Renal cortical epithelial cell (primary cell): ENCODE results near the gene ALG1. TPM values are rescaled to one million over a fixed set of nuclear protein-coding genes. Genes with fewer than 3 reads are reported as not detected.
A peak's percentile ranks its signal among the peaks of the same experiment; 100 is the strongest.

ENCODE experiments used
- DNase-seq: peaks from one replicate; pipeline ENCODE4 v3.0.0-alpha.2; 2011; ENCODE audit warnings: low read depth
- total RNA-seq: library from RNA; depleted of rRNA; stranded (reverse); fragments of >200 nt; gene quantifications from 2 replicates; pipeline ENCODE4 v1.2.3, GENCODE V29; 2014

The ALG1 gene, protein sequence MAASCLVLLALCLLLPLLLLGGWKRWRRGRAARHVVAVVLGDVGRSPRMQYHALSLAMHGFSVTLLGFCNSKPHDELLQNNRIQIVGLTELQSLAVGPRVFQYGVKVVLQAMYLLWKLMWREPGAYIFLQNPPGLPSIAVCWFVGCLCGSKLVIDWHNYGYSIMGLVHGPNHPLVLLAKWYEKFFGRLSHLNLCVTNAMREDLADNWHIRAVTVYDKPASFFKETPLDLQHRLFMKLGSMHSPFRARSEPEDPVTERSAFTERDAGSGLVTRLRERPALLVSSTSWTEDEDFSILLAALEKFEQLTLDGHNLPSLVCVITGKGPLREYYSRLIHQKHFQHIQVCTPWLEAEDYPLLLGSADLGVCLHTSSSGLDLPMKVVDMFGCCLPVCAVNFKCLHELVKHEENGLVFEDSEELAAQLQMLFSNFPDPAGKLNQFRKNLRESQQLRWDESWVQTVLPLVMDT
- total RNA-seq: 20.8 and 27.8 TPM in 2 replicates

DNA sequence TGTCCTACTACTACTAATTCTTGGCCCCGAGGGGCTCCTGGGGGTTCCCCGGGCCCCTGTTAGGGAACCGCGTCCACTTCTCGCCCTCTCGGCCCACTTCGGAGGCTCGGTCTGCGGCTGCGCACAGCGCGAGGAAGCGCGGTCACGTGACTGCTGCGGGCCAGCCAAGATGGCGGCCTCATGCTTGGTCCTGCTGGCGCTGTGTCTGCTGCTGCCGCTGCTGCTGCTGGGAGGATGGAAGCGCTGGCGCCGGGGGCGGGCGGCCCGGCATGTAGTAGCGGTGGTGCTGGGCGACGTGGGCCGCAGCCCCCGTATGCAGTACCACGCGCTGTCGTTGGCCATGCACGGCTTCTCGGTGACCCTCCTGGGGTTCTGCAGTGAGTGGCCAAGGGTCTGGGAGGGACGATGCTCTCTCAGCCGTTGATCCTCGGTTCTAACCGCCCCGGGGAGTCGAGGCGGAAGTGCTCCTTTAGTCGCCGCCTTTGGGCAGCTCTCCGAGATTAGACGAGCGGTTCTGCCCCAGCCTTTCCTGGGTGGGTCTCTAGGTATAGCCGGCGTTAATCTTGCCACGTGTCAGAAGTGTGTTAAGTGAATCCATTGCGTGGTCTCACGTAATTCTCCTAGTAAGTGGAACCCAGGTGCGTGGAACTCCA, at the start of gene ALG1:
ALG1 (plus strand) TSS at position 163 of the 653 bp plus-strand sequence; CDS start at position 170, 7 bp downstream.
- DNase-seq: peak; percentile 69

DNA sequence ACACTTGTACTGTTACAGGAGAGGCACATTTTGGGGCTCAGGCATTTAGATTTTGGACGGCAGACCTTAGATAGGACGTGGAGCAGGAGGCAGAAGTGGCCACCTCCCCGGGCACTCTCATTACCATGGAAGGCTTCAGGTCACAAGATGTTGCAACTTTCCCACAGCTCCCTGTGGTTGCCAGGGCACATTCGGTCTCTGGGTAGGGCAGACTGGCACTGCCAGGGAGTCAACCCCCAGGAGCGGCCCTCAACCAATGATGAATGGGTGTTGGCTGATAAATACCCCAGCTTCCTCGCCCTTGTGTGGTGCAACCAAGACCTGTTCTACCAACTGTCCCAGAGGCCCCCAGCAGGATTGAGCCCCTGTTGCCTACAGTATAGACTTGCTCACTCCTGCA, 49.1 kb upstream of the ALG1 start:
- DNase-seq: no peak

DNA sequence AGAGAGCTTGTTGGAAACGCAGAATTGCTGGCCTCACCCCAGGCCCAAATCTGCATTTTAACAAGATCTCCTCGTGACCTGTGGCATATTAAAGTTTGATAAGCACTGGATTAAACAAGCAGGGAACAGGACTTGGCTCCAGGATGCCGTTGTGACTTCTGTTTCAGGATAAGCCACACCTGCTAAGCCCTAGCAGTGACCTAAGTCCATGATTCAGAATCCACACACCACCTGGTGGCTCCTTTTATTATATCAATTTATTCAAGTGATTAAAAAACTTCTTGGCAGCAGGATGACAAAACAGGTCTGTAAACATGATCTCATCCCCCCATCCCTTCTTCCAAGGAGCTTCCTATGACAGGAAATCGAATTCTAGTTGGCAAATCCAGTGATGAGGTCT, 47.0 kb upstream of the ALG1 start:
- DNase-seq: peak; percentile 58

DNA sequence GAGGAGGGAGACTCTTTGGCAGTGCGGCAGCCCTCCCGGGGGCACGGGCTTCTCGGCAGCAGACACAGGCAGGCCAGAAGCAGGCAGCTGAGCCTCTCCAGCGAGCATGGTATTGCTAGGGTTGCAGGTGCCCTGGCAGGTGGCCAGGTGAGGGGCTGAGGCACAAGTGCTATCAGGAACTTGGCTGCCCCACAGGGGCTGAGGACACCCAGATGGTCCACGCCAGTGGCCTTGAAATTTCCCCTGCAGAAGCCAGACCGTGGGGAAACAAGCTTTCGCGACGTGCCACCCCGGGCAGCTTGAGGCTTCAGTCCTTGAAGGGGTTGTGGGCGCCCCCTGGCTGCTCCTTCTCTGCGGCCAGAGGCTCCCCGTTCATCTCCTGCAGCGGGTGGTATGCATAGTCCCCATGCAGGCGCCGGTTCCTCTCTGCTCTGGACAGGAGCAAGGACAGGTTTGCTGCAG, 46.4 kb upstream of the ALG1 start:
- DNase-seq: no peak

DNA sequence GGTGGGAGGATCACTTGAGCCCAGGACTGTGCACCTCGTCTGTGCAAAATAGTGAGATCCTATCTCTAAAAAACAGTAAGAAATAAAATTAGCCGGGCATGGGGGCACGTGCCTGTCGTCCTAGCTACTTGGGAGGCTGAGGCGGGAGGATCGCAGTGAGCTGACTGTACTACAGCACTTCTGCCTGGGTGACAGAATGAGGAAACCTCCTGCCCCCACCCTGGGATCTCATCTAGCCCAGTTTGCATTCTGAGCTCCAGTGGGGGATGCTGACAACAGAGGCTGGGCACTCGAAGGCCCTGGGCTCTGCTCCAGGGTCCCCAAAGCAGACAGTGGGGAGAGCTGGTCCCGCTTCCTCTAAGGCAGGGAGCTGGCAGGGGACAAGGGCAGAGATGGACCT, 45.0 kb upstream of the ALG1 start:
- no peak for DNase-seq

DNA sequence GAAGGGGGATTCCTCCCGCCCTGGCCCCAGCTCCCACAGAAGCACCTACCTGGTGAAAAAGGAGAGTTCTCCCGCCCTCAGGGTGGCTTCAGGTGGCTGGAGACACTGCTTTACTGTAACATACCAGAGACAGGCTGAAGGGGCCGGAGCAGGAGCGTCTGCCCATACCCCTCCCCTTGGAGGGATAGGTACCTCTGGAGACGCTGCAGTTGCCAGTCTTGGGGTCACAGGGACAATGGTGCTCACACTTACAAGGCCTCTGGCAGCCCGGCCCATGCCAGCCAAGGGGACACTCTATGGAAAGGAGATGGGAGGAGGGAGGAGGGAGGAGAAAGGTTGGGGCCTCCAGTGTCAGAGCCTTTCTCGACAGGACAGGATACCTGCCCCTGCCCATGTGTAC, 44.6 kb upstream of the ALG1 start:
- DNase-seq: no peak

DNA sequence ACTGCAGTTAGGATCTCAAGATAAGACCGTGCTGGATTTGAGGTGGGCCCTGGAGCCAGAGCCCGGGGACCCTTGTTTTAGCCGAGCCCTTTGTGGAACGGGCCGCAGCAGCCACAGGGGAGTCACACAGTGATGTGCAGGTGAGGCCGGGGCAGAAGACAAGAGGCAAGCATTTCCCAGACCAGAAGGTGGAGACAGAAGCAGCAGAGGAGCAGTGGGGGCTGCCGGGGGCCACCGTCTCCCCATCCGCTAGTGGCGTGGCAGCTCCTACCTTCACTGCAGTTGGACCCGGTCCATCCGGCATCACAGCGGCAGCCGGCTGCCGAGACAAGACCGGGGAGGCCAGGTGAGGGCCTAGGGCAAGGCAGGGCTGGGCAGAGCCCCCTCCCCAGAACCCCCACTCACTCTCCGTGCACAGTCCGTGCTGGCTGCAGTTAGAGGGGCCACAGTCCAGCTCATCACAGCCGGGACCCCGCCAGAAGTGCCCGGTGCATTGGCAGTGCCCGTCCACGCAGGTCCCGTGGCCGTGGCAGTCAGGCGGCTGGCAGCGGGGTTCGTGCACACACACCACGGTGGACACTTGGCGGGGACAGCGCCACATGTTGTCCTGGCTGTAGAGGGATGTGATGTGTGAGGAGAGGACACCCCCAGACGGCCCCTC, 43.9 kb upstream of the ALG1 start:
- no peak for DNase-seq

DNA sequence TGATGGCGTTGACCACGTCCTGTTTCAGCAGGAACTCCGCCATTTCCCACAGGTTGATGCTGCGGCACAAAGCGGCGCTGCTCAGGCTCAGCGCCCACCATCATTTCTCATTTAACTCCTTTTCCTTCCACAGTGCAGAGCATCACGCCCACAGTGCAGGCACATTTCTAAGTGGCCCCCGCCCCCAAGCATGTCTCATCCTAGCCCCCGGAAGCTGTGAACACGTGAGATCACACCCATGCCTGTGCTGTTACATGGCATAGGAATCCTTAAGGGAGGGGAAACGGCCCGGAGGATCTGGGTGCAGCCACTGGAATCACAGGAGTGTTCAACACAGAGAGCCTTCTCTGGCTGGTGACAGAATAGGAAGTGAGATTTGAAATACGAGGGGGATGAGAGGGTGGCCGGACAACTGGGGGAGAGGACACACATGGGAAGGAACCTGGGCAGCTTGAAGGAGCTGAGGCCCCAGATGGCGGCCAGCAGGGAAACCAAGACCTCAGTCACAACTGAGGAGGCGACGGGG, 42.6 kb upstream of the ALG1 start:
- no peak for DNase-seq

DNA sequence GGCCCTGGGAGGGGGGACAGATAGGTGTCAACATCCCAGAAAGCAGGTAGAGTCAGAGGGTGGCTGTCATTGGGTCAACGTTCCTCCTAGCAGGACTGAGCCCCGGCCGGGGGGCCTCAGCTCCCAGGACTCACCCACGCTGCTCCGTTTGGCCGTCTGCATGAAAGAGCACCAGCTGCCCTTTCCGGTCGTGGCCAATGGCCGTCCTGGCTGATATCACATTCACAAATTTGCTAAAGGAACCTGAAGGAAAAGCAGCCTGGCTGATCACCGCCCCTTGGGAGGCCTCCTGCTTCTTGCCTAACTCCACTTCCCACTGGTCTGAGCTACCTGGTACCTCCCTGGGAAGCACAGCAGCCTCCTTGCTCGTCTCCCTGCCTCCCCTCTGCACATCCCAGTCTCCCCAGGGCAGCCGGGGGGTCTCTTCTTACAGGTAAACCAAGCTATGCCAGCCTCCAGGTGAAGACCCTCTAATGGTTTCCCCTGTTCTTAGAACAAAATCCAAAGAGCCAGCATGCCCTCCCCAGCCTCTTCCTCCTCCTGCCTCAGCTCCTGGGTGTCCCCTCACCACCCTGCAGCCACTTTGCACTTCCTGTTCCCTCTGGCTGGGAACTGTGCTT, 41.3 kb upstream of the ALG1 start:
- DNase-seq: no peak

DNA sequence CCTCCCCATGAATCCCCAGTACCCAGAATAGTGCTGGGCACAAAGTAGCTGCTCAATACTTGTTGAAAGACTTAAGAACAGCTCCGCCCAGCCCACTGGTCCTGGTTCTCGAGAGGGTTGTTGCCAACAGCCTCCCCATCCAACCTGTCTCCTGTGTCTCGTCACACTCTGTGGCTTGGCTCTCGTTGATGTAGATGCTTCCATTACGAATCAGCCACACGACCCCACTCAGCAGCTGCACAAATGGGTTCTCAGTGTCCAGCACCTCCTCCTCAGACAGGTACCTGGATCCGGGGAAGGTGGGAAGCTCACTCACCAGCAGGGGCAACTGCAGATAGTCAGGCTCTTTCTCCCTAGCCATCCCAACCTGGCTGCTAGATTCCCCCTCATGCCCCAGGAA, 40.0 kb upstream of the ALG1 start:
- DNase-seq: no peak

DNA sequence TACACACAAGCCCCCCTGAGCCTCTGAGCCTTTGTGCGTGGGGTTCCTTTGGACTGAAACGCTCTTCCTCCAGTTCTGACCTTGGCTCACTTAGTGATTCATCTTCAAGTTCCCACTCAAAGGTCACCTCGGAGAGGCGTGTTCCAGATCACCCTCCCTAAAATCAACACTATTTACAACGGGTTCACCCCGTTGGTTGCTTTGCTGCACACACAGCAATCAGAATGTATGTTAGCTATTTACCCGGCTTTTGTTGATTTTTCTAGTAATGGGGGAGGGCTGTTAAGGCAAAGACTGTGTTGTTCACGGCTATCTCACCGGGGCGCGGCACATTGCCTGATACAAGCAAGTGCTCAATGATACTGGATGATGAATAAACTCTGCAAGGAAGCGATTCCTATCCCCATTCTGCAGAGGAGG, 38.9 kb upstream of the ALG1 start:
- no peak for DNase-seq

DNA sequence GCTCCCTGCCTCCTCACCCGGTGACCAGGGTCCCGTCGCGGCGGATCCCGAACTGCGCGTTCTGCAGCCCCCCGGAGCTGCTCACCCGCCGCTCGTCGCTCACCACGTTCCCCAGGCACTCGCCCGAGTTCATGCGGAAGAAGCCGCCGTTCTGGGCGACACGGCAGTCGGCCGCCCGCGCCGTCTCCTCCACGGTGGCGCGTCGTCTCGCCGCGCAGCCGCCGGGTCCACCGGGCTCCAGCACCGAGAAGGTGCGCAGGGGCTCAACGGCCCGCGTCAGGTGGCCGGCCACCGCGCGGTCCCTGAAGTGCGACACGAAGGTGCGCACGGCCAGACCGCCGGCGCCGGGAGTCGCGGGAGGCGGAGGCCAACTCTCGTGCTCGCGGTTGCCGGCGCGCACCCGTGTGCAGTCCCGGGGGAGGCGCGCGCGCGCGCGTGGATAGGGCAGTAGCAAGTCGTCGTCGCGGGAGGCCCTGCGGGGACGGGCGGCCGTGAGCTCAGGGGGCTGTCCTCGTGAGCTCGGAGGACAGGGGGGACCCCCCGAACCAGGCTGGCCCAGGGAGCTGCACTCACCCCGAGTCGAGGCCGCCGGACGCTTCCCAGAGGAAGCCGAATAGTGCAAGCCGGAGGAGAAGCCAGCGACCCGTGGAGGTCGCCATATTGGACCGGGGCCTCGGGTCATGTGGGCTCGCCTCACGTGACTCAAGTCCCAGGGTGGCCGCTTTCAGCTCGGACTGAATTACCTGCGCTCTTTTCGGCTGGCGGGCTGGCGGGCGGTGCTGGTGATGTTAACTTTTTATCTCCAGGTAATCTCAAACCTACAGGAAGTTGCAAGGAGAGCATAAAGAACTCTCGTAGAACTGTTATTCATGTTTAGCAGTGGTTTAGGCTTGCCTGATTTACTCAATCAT, 38.1 kb upstream of the ALG1 start, which contains the start of gene NAGPA:
NAGPA (minus strand) TSS at position 680 of the 911 bp plus-strand sequence; CDS start at position 659, 21 bp downstream.
- DNase-seq: peak; percentile 51

DNA sequence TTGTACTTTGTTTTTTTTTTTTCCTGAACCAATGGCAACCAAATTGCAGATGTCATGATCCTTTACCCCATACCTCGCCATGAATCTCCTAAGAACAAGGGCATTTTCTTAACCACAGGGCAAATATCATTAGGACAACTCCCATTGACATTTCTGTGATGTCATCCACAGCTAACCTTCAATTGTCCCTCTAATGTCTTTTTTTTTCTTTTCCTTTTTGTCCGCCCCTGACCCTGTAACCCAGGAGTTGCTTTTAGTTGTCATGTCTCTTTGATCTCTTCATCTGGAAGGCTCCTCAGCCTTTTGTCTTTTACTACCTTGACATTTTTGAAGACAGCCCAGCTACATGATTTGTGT, 37.5 kb upstream of the ALG1 start:
- no peak for DNase-seq

DNA sequence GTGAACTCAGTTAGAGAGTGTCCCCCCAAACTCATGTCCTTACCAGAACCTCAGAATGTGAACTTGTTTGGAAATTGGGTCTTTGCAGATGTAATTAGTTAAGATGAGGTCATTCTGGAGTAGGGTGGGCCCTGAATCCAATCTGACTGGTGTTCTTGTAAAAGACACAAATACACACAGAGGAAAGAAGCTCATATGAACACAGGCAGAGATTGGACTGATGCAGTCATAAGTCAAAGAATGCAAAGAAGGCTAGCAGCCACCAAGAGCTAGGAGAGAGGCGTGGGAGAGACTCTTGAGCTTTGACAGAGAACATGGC, 35.8 kb upstream of the ALG1 start:
- DNase-seq: no peak

DNA sequence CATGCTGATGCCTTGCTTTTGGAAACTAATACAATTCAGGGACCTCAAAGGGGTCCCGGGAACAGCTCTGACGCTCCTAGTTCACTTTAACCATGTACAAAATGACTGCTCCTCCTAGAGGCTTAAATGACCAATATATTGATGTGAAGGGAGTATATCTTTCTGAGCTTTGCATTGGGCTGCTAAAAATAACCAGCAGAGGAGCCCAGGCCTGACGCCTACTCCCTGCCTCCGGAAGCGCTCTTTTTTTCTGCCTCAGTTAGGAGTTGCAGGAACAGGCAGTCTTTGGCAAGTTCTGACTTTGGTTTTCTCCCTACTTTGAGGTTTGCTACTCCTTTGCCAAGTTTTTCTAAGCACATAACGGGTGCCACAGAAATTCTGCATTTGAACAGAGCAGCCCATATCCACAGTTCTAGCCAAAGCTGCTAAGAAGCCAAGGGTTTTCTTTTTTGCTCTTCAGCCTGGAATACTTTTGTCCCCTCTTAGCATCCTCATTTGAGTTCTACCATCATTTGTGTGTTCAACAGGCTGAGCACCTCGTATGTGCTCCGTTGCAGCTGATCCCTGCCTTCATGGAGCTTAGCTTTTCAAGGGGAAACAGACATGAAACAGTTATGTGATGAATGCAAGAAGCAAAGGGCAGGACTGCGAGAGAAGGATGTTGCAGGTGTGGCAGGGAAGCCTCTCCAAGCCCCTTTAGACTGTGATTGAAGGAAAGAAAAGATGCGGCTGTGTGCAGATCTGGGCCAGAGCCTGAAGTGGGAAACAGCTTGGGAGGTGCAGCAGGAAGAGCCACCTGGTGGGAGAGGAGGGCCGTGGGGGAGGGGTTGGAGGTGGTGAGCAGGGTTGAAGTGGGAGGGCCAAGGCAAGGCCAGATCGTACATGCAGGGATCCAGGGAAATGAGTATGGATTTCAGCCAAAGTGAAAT, 35.2 kb upstream of the ALG1 start:
- no peak for DNase-seq

DNA sequence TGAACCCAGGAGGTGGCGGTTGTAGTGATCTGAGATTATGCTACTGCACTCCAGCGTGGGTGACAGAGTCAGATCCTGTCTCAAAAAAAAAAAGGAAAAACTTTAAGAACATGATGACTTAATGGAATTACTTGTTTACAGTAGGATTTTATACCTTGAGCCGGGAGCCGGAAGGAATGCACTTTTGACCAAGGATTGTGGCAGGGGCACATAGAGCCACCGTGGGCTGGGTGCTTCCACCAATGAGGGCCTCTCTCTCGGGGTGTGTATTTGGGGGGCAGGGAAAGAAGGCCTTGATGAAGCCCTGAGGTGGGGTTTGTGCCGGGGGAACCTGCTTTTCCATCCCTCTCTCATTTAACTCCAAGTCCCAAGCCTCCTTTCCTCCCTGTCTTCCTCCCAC, 31.2 kb upstream of the ALG1 start:
- no peak for DNase-seq

DNA sequence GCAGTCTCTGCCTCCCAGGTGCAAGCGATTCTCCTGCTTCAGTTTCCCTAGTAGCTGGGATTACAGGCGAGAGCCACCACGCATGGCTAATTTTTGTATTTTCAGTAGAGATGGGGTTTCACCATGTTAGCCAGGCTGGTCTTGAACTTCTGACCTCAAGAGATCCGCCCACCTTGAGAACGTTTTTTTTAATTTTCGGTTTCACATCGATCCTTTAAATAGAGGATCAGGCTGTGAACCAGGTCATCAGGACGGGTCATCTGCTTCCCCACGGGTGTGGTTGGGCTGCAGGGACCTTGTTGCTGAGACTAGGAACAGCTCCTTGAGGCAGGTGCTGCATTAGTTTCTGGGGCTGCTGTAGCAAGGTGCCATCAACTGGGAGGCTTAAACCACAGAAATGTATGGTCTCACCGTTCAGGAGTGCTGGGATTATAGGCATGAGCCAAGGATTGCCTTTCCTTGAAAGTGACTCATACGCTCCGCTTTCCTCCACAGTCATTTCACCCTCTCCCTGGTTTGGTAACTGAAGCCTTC, 30.0 kb upstream of the ALG1 start:
- DNase-seq: peak; percentile 84

DNA sequence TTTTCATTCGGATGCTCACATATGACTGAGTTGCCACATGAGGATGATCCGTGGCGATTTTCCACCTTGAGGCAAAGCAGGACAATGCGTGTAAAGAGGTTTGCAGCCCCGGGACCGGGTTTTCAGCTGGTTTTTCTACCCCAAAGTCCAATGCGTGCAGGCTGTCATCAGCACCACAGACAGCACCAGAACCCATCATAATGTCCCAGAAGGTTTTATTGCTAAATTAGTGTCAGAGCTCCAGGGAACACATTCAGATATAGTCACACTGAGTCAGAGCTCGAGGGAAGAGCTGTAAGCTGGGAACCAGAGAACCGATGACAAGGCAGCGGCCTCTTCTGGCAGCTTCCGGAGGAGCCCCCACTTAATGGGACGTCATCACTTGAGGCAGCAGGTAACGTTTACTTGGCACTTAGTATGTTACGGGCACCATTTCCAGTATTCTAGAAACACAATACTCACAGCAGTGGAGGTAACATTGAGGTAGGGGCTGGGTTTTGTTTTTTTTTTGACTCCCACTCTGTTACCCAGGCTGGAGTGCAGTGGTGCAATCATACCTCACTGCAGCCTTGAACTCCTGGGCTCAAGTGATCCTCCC, 29.0 kb upstream of the ALG1 start:
- no peak for DNase-seq

DNA sequence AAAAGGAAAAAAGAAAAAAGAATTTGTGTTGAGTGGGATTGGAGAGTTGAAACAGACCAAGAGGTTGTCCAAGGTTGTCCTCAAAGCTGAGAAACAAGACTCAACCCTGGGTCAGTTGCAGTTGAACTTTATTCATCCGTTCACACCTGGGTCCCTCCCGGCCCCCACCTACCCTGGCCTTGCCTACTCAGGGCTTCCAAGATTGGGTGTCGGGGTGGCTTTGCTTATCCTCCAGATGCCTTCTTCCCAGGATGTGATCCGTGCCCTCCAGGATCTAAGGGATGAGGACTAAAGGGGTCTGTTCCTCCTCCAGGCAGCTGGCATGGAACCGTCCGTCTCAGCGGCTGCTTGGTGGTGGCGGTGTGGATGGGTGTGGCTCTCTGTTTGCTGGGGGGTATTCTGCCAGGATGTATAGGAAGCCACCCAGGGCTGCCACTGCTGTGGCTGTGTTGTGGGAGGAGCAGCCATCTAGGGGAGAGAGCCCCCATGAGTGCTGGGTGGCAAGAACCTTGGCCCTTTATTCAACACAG, 27.6 kb upstream of the ALG1 start:
- no peak for DNase-seq
